HG03280 (cell line): ENCODE measurements around the gene AMBRA1.

Experiments used
- ATAC-seq: cut with Tn5 transposase; IDR thresholded peaks from one replicate; pipeline ENCODE4 v1.9.1; 2021; ENCODE audit warnings: mild to moderate bottlenecking, moderate library complexity; ENCODE audit not compliant: unreplicated experiment

The AMBRA1 gene

DNA sequence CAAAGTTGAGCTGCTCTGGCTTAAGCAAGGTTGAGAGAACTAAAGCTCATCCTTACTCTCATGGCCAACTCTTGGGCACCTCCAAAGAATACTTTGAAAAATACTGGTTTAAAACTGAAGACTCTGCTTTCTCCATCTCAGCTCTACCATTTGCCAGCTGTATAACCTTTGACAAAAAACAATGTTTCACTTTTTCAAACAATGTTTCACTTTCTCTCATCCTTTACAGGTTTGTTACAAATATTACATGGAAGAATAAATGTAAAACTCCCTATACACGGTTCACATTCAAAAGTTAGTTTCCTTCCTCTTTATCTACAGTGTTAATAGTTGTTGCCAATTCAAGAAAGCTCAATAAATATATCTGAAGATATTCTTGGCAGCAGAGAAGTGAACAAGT, 19.2 kb downstream of the AMBRA1 start:
- no peak for ATAC-seq

DNA sequence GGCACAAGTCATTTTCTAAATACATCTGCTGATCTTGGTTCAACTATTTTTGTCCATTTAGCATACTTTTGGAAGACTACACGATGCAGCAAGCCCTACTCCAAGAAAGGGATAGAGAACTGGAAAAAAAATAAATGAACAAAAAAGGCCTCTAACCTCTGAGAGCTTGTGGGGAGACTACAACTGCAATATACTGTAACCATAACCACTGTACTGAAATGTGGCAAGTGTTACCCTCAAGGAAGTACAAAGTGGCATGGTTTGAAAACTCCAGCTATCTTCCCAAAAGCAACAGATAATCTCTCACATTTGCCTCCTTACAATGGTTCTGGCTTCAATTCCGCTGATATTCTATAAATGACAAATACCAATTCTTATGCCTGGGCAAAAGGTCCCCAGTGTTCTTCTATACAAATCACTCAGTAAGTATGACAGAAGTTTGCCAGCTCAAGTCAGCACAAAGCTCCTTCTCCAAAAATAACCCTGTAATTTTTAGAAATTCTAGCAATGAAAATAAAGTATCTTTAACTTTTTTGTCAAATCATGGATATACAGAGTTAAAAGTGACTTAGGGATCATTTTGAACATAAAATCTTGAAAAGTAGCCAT, 22.9 kb downstream of the AMBRA1 start:
- ATAC-seq: no peak

DNA sequence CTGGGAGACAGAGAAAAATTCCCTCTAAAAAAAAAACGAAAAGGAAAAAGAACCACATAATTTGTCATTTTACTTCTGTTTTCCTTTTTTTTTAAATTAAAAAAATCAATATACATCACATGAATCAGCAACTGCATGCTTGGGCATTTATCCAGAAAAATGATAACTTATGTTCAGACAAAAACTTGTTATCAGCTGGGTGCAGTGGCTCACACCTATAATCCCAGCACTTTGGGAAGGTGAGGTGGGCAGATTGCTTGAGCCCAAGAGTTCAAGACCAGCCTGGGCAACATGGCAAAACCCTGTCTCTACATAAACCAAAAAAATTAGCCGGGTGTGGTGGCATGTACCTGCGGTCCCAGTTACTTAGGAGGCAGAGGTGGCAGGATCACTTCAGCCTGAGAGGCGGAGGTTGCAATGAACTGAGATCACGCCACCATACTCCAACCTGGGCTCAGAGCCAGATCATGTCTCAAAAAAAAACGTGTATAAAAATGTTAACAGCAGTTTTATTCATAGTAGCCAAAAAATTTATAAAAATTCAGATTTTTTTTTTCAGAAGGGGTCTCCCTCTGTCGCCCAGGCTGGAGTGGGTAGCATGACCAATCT, 28.5 kb downstream of the AMBRA1 start:
- ATAC-seq: no peak

DNA sequence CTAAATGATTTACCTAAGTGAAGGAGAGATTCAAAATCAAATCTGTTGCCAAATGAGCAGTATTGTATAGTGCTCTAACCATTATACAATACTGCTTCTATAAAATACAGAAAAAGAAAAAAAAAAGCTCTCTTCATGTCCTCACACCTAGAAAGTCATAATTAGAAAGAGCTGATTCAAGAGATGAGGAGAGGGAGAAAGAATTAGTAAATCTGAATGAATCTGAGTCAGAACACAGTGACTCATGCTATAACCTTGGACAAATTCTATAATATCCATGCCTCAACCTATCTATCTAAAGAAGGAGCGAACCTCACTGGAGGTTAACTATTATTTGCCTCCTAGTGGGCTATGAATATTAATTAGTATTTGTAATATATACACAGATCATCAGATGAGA, 29.4 kb downstream of the AMBRA1 start:
- ATAC-seq: no peak

DNA sequence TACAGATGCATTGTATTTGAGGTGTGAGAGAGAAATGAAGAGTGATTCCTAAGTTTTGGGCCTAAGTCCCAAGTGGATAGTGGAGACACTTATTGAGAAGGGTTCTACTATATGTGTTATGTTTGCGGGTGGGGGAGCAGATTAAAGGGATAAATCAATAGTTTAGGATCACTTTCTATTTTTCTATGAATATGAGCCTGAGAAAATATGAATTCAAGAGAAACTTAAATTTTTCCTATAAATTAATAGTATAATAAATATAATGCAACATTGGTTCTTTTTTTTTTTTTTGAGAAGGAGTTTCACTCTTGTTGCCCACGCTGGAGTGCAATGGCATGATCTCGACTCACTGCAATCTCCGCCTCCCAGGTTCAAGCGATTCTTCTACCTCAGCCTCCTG, 31.3 kb downstream of the AMBRA1 start:
- no peak for ATAC-seq

DNA sequence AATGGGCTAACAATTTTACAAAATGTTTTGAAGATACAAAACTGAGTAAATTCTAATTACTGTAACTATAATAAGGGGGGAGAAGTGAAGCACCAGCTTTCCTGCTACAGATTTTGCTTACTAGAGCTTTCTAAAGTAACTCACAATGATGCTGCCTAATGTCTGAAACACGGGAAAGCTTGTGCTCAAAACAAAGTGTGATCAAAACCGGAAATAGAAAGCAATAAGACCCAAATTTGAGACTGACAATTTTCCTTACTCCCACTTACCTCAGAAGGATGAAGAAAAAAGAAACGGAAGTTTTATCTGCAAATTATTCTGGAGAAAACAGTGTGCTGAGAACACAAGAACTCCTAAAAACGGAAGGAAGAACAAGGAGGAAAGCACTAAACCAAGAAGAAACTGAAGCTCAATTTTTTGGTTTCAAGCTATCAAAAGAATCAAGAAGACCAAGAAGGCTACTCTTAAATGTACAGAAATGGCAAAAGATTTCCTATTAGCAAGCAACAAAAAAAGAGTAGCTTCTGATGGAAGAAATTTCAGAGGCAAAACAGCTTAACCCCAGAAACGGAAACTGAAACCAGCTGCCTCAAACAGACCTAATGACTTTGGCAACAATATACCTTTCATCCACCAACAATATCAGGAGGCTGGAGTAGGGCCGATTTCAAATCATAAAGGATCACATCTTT, 33.4 kb downstream of the AMBRA1 start:
- peak; percentile 62 for ATAC-seq

DNA sequence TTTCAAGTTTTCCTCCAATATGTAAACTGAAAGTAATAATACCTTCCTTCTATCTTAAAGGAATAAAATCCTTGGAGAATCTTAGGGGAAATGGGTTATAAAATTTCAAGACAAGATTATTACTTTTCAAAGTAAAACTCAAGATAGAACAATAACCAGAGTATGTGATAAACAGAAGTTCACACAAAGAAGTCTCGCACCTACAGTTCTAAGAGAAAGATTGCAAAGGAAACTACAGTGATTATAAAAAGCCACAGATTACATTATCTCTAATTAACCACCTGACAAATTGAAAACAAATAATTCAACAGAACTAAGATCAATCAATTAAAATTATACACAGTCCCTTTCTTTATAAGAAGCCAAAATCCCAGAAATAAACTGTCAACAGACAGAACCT, 34.0 kb downstream of the AMBRA1 start:
- no peak for ATAC-seq

DNA sequence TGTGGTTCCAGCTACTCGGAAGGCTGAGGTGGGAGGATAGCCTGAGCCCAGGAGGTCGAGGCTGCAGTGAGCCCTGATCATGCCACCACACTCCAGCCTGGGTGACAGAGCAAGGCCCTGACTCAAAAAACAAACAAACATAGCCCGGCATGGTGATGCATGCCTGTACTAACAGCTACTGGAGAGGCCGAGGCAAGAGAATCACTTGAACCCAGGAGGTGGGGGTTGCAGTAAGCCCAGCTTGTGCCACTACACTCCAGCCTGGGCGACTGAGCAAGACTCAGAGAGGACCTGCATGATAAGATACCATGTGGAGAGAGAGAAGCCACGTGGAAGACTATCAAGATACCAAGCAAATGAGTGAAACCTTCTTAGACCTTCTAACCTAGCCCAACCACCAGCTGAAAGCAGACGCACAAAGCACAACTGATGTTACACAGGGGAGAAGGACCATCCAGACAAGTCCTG, 36.1 kb downstream of the AMBRA1 start:
- ATAC-seq: no peak

DNA sequence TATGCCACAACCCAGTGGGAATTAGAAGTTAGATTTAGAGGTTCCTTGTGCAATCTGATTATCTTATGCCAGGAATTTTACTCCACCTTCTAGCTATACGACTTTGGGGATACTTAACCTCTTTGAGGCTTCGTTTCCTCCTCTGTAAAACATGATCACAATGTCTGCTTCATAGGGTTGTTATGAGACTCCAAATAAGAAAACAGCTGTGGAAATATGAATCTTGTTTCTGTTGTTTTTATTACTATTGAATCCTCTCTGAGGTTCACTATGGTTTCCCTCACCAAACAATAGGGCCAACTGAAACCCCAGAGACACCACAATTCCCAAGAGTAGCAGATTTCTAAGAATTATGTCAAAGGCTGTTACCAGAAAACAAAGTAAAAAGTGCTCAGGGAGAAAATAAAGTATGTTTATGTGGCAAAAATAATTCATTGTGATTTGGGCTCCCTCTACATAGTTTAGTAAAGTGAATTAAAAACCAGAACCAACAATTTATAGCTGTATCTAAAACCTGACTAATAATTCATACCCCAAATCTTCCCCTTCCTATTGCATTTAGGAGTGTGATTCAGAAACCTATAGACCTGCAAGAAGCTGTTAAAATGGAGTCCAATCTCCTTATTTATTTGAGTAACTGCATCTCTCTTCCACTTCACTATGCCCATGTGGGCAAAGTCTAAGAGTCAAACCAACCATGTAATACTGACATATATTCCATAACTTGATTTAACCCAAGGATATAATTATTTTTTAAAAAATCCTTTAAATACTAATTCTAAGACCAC, 38.4 kb downstream of the AMBRA1 start:
- ATAC-seq: no peak

DNA sequence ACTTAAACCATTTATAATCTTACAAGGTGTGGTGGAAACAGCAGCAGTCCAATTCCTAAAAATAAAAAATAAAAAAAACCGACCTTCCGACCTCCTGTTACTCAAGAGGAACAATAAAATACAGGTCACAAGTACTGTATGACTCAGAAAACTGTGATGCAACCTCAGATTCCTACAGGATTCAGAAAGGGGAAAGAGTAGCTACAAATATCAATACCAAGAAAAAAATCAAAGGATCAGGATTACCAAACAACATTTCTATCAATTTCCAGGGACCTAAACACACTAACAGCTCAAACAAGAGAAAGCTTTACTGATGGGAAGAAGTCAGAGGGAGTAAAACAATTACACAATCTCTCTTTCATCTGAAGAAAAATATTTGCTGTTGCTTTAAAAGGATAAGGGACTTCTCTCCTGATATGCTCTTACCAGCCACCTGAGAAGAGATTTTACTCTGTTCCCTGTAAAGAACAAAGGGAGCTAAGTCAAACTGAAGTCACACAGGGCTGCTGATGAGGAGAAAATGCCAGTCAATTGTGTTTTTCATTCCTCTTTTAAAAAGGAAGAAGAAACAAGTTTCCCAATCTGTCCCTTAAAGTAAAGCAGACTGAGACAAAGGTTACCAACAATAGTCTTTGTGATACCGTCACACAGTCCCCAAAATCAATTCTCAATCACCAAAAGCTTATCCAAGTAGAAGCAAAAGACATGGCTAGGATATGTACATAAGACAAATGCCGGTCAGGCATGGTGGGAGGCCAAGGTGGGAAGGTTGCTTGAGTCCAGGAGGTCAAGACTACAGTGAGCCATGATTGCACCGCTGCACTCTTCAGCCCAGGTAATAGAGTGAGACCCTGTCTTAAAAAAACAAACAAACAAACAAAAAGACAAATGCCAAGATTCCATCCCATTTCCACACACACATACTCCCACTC, 39.3 kb downstream of the AMBRA1 start:
- ATAC-seq: no peak

DNA sequence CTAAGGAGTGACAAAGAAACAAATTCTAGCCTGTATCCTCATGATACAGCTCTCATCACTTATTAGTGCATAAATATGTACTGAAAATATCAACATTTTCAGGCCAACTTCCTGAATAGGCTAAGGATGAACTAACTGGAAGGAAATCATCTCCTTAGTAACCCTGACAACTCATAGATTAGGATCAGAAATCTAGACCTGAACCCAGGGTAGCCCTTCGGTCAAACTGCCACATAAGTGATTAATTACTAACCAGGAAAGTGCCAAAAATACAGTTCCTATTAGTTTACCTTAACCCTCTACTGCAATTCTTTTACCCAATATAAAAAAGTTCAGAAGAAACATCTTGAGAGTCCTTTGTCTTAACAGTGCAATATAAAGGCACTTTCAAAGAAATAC, 40.0 kb downstream of the AMBRA1 start:
- no peak for ATAC-seq

DNA sequence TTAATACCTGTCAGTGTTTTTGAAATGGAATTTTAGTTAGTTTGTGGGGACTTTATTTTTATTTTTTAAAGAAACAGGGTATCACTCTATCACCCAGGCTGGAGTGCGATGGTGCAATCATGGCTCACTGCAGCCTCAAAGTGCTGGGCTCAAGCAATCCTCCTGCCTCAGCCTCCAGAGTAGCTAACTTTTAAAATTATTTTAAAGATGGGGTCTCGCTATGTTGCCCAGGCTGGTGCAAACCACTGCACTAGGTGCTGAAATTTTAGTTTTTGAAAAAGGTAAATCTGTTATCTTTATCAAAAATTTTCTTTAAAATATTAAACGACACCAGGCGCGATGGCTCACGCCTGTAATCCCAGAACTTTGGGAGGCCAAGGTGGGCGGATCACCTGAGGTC, 42.6 kb downstream of the AMBRA1 start:
- no peak for ATAC-seq

DNA sequence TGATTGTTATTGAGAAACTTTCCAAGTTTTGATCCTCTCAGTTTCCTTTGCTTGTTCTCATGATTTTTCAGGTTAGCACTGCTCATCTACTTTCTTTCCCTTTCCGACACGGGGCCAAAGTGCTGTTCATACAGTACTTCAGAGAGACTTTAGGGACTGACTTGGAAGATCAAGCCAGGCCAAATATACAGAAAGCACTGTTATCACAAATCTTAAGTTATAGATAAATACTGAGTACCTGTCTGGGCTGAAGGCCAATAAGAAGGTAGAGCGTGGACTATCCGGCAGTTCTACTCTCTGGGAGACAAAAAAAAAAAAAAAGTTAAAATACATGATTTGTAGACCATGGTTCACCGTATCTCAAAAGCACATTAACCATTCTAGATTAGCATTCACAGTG, 46.2 kb downstream of the AMBRA1 start:
- ATAC-seq: no peak

DNA sequence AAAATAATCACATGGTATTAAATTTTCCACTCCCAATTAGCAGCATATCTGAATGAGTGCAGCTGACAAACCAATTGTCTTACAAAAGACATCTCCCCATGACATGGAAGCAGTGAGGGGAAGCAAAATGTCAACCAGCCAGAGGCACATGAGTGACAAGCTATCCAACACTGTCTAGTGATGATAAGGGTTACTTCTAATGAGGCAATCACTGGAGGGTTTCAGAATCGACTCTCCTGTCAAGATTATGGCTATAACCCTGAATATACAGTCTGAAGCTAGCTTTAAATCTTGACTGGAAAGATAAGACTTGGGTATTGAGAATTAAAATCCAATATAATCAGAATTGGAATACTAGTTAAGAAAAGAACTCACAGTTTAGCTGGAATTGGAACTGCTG, 50.3 kb downstream of the AMBRA1 start:
- no peak for ATAC-seq

DNA sequence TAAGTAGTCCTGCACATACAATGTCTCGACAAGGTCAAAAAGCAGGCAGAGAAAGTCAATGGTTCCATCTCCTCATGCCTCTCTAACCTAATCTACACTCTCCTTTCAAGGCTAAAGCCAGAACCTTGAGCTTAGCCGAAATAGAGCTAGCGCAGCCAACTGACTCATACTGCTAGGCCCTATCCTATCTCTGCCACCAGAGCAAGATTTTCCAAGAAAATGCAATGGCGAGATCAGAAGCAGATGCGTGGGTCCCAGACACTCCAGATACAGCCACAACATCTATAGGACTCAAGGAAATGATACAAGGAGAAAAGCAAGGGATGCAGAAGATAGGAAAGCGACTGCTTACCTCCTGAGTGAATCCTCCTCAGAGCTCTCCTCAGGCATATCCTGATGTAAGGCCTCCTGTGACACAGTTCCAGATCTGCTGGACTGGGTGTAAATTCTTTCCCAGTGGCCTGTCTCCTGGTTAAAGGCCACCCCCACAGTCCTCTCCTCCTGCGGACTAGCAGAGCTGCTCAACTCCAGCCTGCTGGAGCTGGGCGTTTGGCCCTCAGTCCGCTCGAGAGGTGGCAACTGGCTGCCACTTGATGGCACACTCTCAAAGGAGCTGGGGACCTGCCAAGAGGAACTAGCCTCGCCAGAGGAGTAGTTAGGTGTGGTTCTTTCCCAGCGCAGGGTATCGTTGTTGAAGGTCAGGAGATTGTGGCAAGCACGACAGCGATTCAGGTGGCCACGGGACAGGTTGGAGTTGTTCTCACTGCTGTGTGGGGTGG, 52.0 kb downstream of the AMBRA1 start:
- no peak for ATAC-seq

DNA sequence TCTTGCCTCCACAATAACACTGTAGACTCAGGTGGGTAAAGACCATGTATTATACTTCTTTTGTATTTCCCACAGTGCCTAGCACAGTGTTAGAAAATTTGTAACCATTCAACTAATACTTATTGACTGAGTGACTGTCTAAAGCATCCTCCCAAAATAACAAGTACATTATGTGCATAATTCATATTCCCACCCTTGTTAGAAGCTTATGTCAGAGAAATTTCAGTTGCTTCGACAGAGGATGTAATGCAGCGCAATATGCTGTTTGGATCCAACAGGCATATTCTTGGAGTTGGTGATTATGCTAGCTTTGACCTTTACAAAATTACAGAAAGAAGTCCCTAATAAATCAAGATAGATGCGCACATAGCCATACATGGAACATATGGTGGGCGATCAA, 53.0 kb downstream of the AMBRA1 start:
- ATAC-seq: no peak

DNA sequence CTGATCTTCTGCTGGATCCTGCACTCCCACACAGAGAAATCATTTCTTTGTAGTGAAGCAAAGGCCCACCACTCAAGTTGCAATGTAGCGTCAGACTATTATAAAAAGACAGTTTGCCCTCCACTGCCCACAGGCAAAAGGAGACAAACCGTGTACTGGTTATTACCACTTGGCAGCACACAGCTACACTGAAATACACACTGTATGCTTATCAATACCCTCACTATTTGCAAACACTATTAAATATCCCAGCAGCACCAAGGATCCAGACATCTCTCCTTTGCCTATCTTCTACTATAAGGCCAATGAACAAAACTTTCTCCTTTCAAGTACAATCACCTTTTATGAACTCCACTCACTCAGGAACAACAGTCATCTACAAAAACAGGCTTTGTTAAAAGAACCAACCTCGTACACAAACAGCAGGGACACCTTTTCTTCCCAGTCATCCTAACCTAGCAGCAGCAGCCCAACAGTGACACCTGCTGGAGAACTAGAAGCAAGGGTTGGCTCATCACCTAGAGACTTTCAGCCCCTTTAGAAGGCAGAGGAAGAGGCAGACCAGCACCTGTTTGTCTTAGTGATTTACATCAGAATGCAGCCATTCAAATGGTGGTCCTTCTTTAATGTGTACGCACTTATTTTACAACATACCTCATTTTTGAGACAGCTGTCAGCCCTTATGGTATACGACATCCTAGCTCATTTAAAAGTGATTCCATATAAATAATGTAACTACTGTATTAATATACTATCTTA, 56.1 kb downstream of the AMBRA1 start:
- no peak for ATAC-seq

DNA sequence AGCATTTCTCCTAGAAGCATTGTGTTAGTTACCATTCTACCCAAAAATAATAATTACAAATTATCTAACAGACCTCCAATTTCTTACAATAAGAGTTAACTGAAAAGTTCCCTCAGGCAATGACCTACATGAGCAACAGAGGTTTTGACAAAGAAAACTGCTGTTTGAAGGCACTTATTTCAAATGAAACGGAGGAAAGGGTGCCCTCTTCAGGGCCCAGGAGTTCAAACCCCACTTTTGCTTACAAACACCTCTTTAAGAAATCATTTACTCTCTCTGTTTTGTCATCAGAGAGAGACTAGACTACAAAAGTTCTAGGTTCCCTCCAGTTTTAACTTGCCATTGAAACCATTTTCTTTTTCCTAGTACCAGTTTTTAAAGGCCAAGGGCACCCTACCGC, 56.7 kb downstream of the AMBRA1 start:
- ATAC-seq: no peak

DNA sequence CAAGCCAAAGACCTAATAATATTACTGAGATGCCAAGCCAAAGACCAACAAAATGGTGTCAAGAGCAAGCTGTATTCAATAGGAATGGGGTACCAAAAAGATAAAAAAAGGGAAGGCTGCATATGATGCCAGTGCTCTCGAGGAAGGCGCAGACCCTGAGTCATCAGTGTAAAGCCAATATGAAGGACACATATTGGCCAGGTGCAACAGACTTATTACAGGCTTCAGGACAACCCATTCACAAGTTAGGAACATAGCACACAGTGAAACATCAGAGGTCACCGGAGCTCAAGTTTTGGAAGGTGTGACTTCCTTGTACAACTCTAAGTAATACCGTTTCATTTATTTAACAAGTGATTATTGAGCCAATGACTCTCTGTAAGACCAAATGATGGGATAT, 58.1 kb downstream of the AMBRA1 start:
- ATAC-seq: no peak
